Measurements from ENCODE around the gene PSORS1C1.

PSORS1C1 gene

GRCh38 chr6:31094389-31094881, 20.2 kb upstream of the PSORS1C1 start:
- H3K9me3 ChIP-seq (ENCODE audit: control insufficient read depth in 5 of 5, low read length in 5 of 5) = no peaks in the 10 kb centered on the region
- H3K9ac ChIP-seq (ENCODE audit: low read length in 5 of 5) = no peak overlapping the region
- H3K27ac ChIP-seq (ENCODE audit: low read depth, low read length) = no peak overlapping the region
- no peaks in the 10 kb centered on the region for H3K27me3 ChIP-seq (ENCODE audit: control insufficient read depth in 5 of 5, insufficient read depth in 4 of 5, low read length in 5 of 5)
- no peak overlapping the region for H3K4me3 ChIP-seq (ENCODE audit: low read depth in 1 of 5, low read length in 5 of 5)
- H3K36me3 ChIP-seq (ENCODE audit: control insufficient read depth in 5 of 5, insufficient read depth in 5 of 5, low read length in 5 of 5) = no peaks in the 10 kb centered on the region
- H3K4me1 ChIP-seq (ENCODE audit: control insufficient read depth in 5 of 5, insufficient read depth in 5 of 5, low read length in 5 of 5) = peaks cover 4 to 31% (median 14%) of the 10 kb centered on the region in 5 donors

GRCh38 chr6:31096215-31096614, 18.4 kb upstream of the PSORS1C1 start:
- Histone ChIP-seq H3K9me3 (ENCODE audit: control insufficient read depth in 5 of 5, low read length in 5 of 5) (no peaks in the 10 kb centered on the region), H3K4me1 (ENCODE audit: control insufficient read depth in 5 of 5, insufficient read depth in 5 of 5, low read length in 5 of 5) (peaks cover 4 to 31% (median 14%) of the 10 kb centered on the region in 5 donors), H3K36me3 (ENCODE audit: control insufficient read depth in 5 of 5, insufficient read depth in 5 of 5, low read length in 5 of 5) (no peaks in the 10 kb centered on the region), H3K9ac (ENCODE audit: low read length in 5 of 5) (no peak overlapping the region), H3K27me3 (ENCODE audit: control insufficient read depth in 5 of 5, insufficient read depth in 4 of 5, low read length in 5 of 5) (no peaks in the 10 kb centered on the region), H3K27ac (ENCODE audit: low read depth, low read length) (no peak overlapping the region), H3K4me3 (ENCODE audit: low read depth in 1 of 5, low read length in 5 of 5) (no peak overlapping the region)

- no peaks in the 10 kb centered on the region for H3K36me3 ChIP-seq (ENCODE audit: control insufficient read depth in 5 of 5, insufficient read depth in 5 of 5, low read length in 5 of 5)
- H3K9ac ChIP-seq (ENCODE audit: low read length in 5 of 5) = no peak overlapping the region
- peaks cover 4 to 31% (median 14%) of the 10 kb centered on the region in 5 donors for H3K4me1 ChIP-seq (ENCODE audit: control insufficient read depth in 5 of 5, insufficient read depth in 5 of 5, low read length in 5 of 5)
- no peaks in the 10 kb centered on the region for H3K27me3 ChIP-seq (ENCODE audit: control insufficient read depth in 5 of 5, insufficient read depth in 4 of 5, low read length in 5 of 5)
- no peaks in the 10 kb centered on the region for H3K9me3 ChIP-seq (ENCODE audit: control insufficient read depth in 5 of 5, low read length in 5 of 5)
- no peak overlapping the region for H3K27ac ChIP-seq (ENCODE audit: low read depth, low read length)
- no peak overlapping the region for H3K4me3 ChIP-seq (ENCODE audit: low read depth in 1 of 5, low read length in 5 of 5)
Observed at GRCh38 chr6:31096656-31097055, 17.9 kb upstream of the PSORS1C1 start.

- no peaks in the 10 kb centered on the region for H3K27me3 ChIP-seq (ENCODE audit: control insufficient read depth in 5 of 5, insufficient read depth in 4 of 5, low read length in 5 of 5)
- peaks cover 4 to 24% (median 14%) of the 10 kb centered on the region in 5 donors for H3K4me1 ChIP-seq (ENCODE audit: control insufficient read depth in 5 of 5, insufficient read depth in 5 of 5, low read length in 5 of 5)
- no peak overlapping the region for H3K9ac ChIP-seq (ENCODE audit: low read length in 5 of 5)
- no peaks in the 10 kb centered on the region for H3K36me3 ChIP-seq (ENCODE audit: control insufficient read depth in 5 of 5, insufficient read depth in 5 of 5, low read length in 5 of 5)
- H3K4me3 ChIP-seq (ENCODE audit: low read depth in 1 of 5, low read length in 5 of 5) = no peak overlapping the region
- no peak overlapping the region for H3K27ac ChIP-seq (ENCODE audit: low read depth, low read length)
- H3K9me3 ChIP-seq (ENCODE audit: control insufficient read depth in 5 of 5, low read length in 5 of 5) = no peaks in the 10 kb centered on the region
Observed at GRCh38 chr6:31098449-31098938, 16.1 kb upstream of the PSORS1C1 start.

- no peak overlapping the region for H3K4me3 ChIP-seq (ENCODE audit: low read depth in 1 of 5, low read length in 5 of 5)
- no peaks in the 10 kb centered on the region for H3K4me1 ChIP-seq (ENCODE audit: control insufficient read depth in 5 of 5, insufficient read depth in 5 of 5, low read length in 5 of 5)
- no peak overlapping the region for H3K9ac ChIP-seq (ENCODE audit: low read length in 5 of 5)
- H3K36me3 ChIP-seq (ENCODE audit: control insufficient read depth in 5 of 5, insufficient read depth in 5 of 5, low read length in 5 of 5) = no peaks in the 10 kb centered on the region
- H3K27me3 ChIP-seq (ENCODE audit: control insufficient read depth in 5 of 5, insufficient read depth in 4 of 5, low read length in 5 of 5) = no peaks in the 10 kb centered on the region
- H3K9me3 ChIP-seq (ENCODE audit: control insufficient read depth in 5 of 5, low read length in 5 of 5) = no peaks in the 10 kb centered on the region
- no peak overlapping the region for H3K27ac ChIP-seq (ENCODE audit: low read depth, low read length)
Observed at GRCh38 chr6:31103136-31103535, 11.5 kb upstream of the PSORS1C1 start.

- no peak overlapping the region for H3K9ac ChIP-seq (ENCODE audit: low read length in 5 of 5)
- peaks cover 0 to 10% (median 6%) of the 10 kb centered on the region in 5 donors for H3K27me3 ChIP-seq (ENCODE audit: control insufficient read depth in 5 of 5, insufficient read depth in 4 of 5, low read length in 5 of 5)
- H3K27ac ChIP-seq (ENCODE audit: low read depth, low read length) = no peak overlapping the region
- no peaks in the 10 kb centered on the region for H3K9me3 ChIP-seq (ENCODE audit: control insufficient read depth in 5 of 5, low read length in 5 of 5)
- H3K36me3 ChIP-seq (ENCODE audit: control insufficient read depth in 5 of 5, insufficient read depth in 5 of 5, low read length in 5 of 5) = no peaks in the 10 kb centered on the region
- no peak overlapping the region for H3K4me3 ChIP-seq (ENCODE audit: low read depth in 1 of 5, low read length in 5 of 5)
- no peaks in the 10 kb centered on the region for H3K4me1 ChIP-seq (ENCODE audit: control insufficient read depth in 5 of 5, insufficient read depth in 5 of 5, low read length in 5 of 5)
Observed at GRCh38 chr6:31107052-31107451, 7.5 kb upstream of the PSORS1C1 start.

GRCh38 chr6:31110825-31111582, 3.6 kb upstream of the PSORS1C1 start:
- Histone ChIP-seq H3K36me3 (ENCODE audit: control insufficient read depth in 5 of 5, insufficient read depth in 5 of 5, low read length in 5 of 5) (no peaks in the 10 kb centered on the region), H3K27ac (ENCODE audit: low read depth, low read length) (no peak overlapping the region), H3K9ac (ENCODE audit: low read length in 5 of 5) (no peak overlapping the region)

GRCh38 chr6:31111712-31112111, 2.9 kb upstream of the PSORS1C1 start:
- Histone ChIP-seq H3K27ac (ENCODE audit: low read depth, low read length) (no peak overlapping the region), H3K4me3 (ENCODE audit: low read depth in 1 of 5, low read length in 5 of 5) (no peak overlapping the region), H3K36me3 (ENCODE audit: control insufficient read depth in 5 of 5, insufficient read depth in 5 of 5, low read length in 5 of 5) (no peaks in the 10 kb centered on the region), H3K4me1 (ENCODE audit: control insufficient read depth in 5 of 5, insufficient read depth in 5 of 5, low read length in 5 of 5) (peaks cover 0 to 31% (median 25%) of the 10 kb centered on the region in 5 donors), H3K27me3 (ENCODE audit: control insufficient read depth in 5 of 5, insufficient read depth in 4 of 5, low read length in 5 of 5) (peaks cover 0 to 17% (median 11%) of the 10 kb centered on the region in 5 donors), H3K9me3 (ENCODE audit: control insufficient read depth in 5 of 5, low read length in 5 of 5) (no peaks in the 10 kb centered on the region), H3K9ac (ENCODE audit: low read length in 5 of 5) (no peak overlapping the region)

More at GRCh38 chr6:31110825-31111582, 3.6 kb upstream of the PSORS1C1 start:
- H3K27me3 ChIP-seq (ENCODE audit: control insufficient read depth in 5 of 5, insufficient read depth in 4 of 5, low read length in 5 of 5) = peaks cover 0 to 15% (median 11%) of the 10 kb centered on the region in 5 donors
- H3K9me3 ChIP-seq (ENCODE audit: control insufficient read depth in 5 of 5, low read length in 5 of 5) = no peaks in the 10 kb centered on the region
- peaks cover 0 to 24% (median 18%) of the 10 kb centered on the region in 5 donors for H3K4me1 ChIP-seq (ENCODE audit: control insufficient read depth in 5 of 5, insufficient read depth in 5 of 5, low read length in 5 of 5)
- H3K4me3 ChIP-seq (ENCODE audit: low read depth in 1 of 5, low read length in 5 of 5) = no peak overlapping the region

GRCh38 chr6:31112478-31112877, 2.1 kb upstream of the PSORS1C1 start, which contains the start of gene C6orf15:
C6orf15 (minus strand) TSS chr6:31112575; CDS start chr6:31112555, 20 bp downstream.
- no peak within 1 kb of the TSS for H3K27ac ChIP-seq (ENCODE audit: low read depth, low read length)
- no peak within 1 kb of the TSS for H3K4me3 ChIP-seq (ENCODE audit: low read depth in 1 of 5, low read length in 5 of 5)
- H3K9ac ChIP-seq (ENCODE audit: low read length in 5 of 5) = no peak within 1 kb of the TSS
- H3K4me1 ChIP-seq (ENCODE audit: control insufficient read depth in 5 of 5, insufficient read depth in 5 of 5, low read length in 5 of 5) = peaks cover 5 to 39% (median 32%) of the 10 kb centered on the region in 5 donors
- peaks cover 0 to 20% (median 11%) of the 10 kb centered on the region in 5 donors for H3K27me3 ChIP-seq (ENCODE audit: control insufficient read depth in 5 of 5, insufficient read depth in 4 of 5, low read length in 5 of 5)
- no peaks in the 10 kb centered on the region for H3K9me3 ChIP-seq (ENCODE audit: control insufficient read depth in 5 of 5, low read length in 5 of 5)
- no peaks in the 10 kb centered on the region for H3K36me3 ChIP-seq (ENCODE audit: control insufficient read depth in 5 of 5, insufficient read depth in 5 of 5, low read length in 5 of 5)

GRCh38 chr6:31113861-31114540, 599 bp upstream of the PSORS1C1 start:
- H3K36me3 ChIP-seq (ENCODE audit: control insufficient read depth in 5 of 5, insufficient read depth in 5 of 5, low read length in 5 of 5) = no peaks in the 10 kb centered on the region
- H3K9me3 ChIP-seq (ENCODE audit: control insufficient read depth in 5 of 5, low read length in 5 of 5) = no peaks in the 10 kb centered on the region
- peaks cover 0 to 22% (median 11%) of the 10 kb centered on the region in 5 donors for H3K27me3 ChIP-seq (ENCODE audit: control insufficient read depth in 5 of 5, insufficient read depth in 4 of 5, low read length in 5 of 5)
- peaks cover 5 to 49% (median 35%) of the 10 kb centered on the region in 5 donors for H3K4me1 ChIP-seq (ENCODE audit: control insufficient read depth in 5 of 5, insufficient read depth in 5 of 5, low read length in 5 of 5)
- H3K4me3 ChIP-seq (ENCODE audit: low read depth in 1 of 5, low read length in 5 of 5) = peak overlapping the region in 2 of 5 donors; percentile 36 to 49
- H3K9ac ChIP-seq (ENCODE audit: low read length in 5 of 5) = no peak overlapping the region
- peak overlapping the region; percentile 41 for H3K27ac ChIP-seq (ENCODE audit: low read depth, low read length)
